H1 (cell line): ENCODE data around the gene POPDC3. TPM values are rescaled to one million over a fixed set of nuclear protein-coding genes. Genes with fewer than 3 reads are reported as not detected.

Experiments used
- CTCF ChIA-PET: fragments of 300-600 bp; sonication (Branson Sonifier 250); formaldehyde crosslinking; loops from one replicate; lab custom pipeline; 2021; ENCODE audit not compliant: partially characterized antibody; lab: Charles Lee
- POLR2A ChIA-PET: fragments of 300-600 bp; sonication (Branson Sonifier 250); formaldehyde crosslinking; loops from one replicate; lab custom pipeline; 2021; ENCODE audit warnings: inconsistent platforms; ENCODE audit not compliant: partially characterized antibody; lab: Charles Lee
- DNase-seq, 2 experiments: peaks; one replicate each; pipeline versions ENCODE4 v3.0.0 to v3.0.0-alpha.2; 2010 to 2022; ENCODE audit warnings: low spot score in 2 of 2, low read depth in 1 of 2, mixed read lengths in 1 of 2
- FAIRE-seq: peaks from 2 replicates; lab custom pipeline; 2011; peaks lifted over from hg19 to GRCh38; lab: Jason Lieb, UNC
- H2AFZ ChIP-seq: 2 replicates; pipeline ENCODE4 v1.8.1; 2012; ENCODE audit warnings: low read length, inconsistent platforms
- H2AK5ac ChIP-seq: 2 replicates; pipeline ENCODE4 v1.6.1; 2013; ENCODE audit warnings: low read depth, low read length
- H2BK120ac ChIP-seq: replicated peaks from 2 replicates; pipeline ENCODE3; 2013; ENCODE audit warnings: low read depth, low read length, inconsistent platforms
- H2BK12ac ChIP-seq: 2 replicates; pipeline ENCODE4 v1.6.1; 2013; ENCODE audit warnings: low read depth, low read length
- H2BK15ac ChIP-seq: 2 replicates; pipeline ENCODE4 v1.6.1; 2013; ENCODE audit warnings: low read length
- H2BK20ac ChIP-seq: 2 replicates; pipeline ENCODE4 v1.6.1; 2013; ENCODE audit warnings: low read length
- H2BK5ac ChIP-seq: 2 replicates; pipeline ENCODE4 v1.6.1; 2013; ENCODE audit warnings: low read depth, low read length
- H3K14ac ChIP-seq: 2 replicates; pipeline ENCODE4 v1.6.1; 2013; ENCODE audit warnings: inconsistent platforms; ENCODE audit not compliant: insufficient read length
- H3K18ac ChIP-seq: 2 replicates; pipeline ENCODE4 v1.6.1; 2013; ENCODE audit warnings: low read length; ENCODE audit errors: extremely low read depth
- H3K23ac ChIP-seq: 2 replicates; pipeline ENCODE4 v1.6.1; 2013; ENCODE audit warnings: inconsistent platforms; ENCODE audit not compliant: insufficient read length
- H3K23me2 ChIP-seq: 2 replicates; pipeline ENCODE4 v1.6.1; 2013; ENCODE audit warnings: low read depth, low read length
- H3K27ac ChIP-seq: 2 replicates; pipeline ENCODE4 v1.6.1; 2011; ENCODE audit warnings: low read depth, low read length, inconsistent platforms
- H3K27me3 ChIP-seq, 4 experiments: replicated peaks in 1 of 4; 1 replicate in 1 of 4; 2 replicates in 3 of 4; pipeline versions ENCODE4 v1.6.1 to v1.8.1; 2011 to 2013; ENCODE audit warnings: low read length in 3 of 4, mild to moderate bottlenecking in 3 of 4, inconsistent platforms in 2 of 4, mixed read lengths in 2 of 4, moderate library complexity in 1 of 4; ENCODE audit not compliant: control insufficient read depth in 3 of 4, insufficient read depth in 3 of 4; ENCODE audit errors: extremely low read depth in 1 of 4
- H3K36me3 ChIP-seq, 4 experiments: 2 replicates each; pipeline versions ENCODE4 v1.6.1 to v1.8.1; 2011 to 2013; ENCODE audit warnings: mild to moderate bottlenecking in 4 of 4, low read length in 3 of 4, moderate library complexity in 2 of 4, control low read depth in 1 of 4, inconsistent platforms in 1 of 4; ENCODE audit not compliant: insufficient read depth in 4 of 4, control insufficient read depth in 2 of 4
- H3K4ac ChIP-seq: replicated peaks from 2 replicates; pipeline ENCODE3; 2013; ENCODE audit warnings: low read length, low read depth, mixed read lengths, inconsistent platforms; ENCODE audit not compliant: insufficient read length
- H3K4me1 ChIP-seq, 4 experiments: replicated peaks in 1 of 4; 1 replicate in 1 of 4; 2 replicates in 3 of 4; pipeline versions ENCODE4 v1.6.1 to v1.8.1; 2011 to 2013; ENCODE audit warnings: low read length in 3 of 4, inconsistent platforms in 2 of 4, mixed read lengths in 1 of 4; ENCODE audit not compliant: insufficient read depth in 4 of 4, control insufficient read depth in 3 of 4
- H3K4me2 ChIP-seq, 2 experiments: 2 replicates each; pipeline versions ENCODE4 v1.6.1 to v1.8.1; 2011 to 2013; ENCODE audit warnings: low read depth in 2 of 2, low read length in 2 of 2, control low read depth in 1 of 2, inconsistent platforms in 1 of 2, mild to moderate bottlenecking in 1 of 2; ENCODE audit not compliant: insufficient read depth in 1 of 2
- H3K4me3 ChIP-seq, 4 experiments: fragments of 200-600, 300-600 bp in 1 of 4; sonication (generic), shearing (Covaris generic), sonication (Bioruptor Twin) in 1 of 4; 2 replicates each; pipeline versions ENCODE4 v1.5.1 to v1.8.1; 2011 to 2016; ENCODE audit warnings: low read length in 4 of 4, low read depth in 3 of 4, control low read depth in 2 of 4, inconsistent platforms in 2 of 4, mild to moderate bottlenecking in 2 of 4, mixed read lengths in 1 of 4, moderate library complexity in 1 of 4; ENCODE audit not compliant: insufficient read depth in 2 of 4; ENCODE audit errors: extremely low read depth in 1 of 4
- H3K56ac ChIP-seq: replicated peaks from 2 replicates; pipeline ENCODE3; 2013; ENCODE audit warnings: low read depth, mild to moderate bottlenecking, mixed read lengths, low read length, inconsistent platforms; ENCODE audit not compliant: insufficient read length
- H3K79me1 ChIP-seq: 2 replicates; pipeline ENCODE4 v1.6.1; 2013; ENCODE audit warnings: low read depth, low read length, control low read depth
- H3K79me2 ChIP-seq, 2 experiments: 2 replicates each; pipeline versions ENCODE4 v1.6.1 to v1.8.1; 2012 to 2013; ENCODE audit warnings: low read length in 2 of 2, mild to moderate bottlenecking in 2 of 2, inconsistent platforms in 1 of 2; ENCODE audit not compliant: insufficient read depth in 2 of 2, control insufficient read depth in 1 of 2
- H3K9ac ChIP-seq, 4 experiments: replicated peaks in 1 of 4; 1 replicate in 1 of 4; 2 replicates in 3 of 4; pipeline versions ENCODE4 v1.6.1 to v1.8.1; 2011 to 2013; ENCODE audit warnings: low read depth in 3 of 4, low read length in 3 of 4, control low read depth in 2 of 4, mild to moderate bottlenecking in 2 of 4, moderate library complexity in 2 of 4, inconsistent platforms in 1 of 4; ENCODE audit errors: extremely low read depth in 1 of 4
- H3K9me3 ChIP-seq, 2 experiments: 2 replicates each; pipeline versions ENCODE4 v1.6.1 to v1.8.1; 2012 to 2013; ENCODE audit warnings: mild to moderate bottlenecking in 2 of 2, moderate library complexity in 2 of 2, control low read depth in 1 of 2, inconsistent platforms in 1 of 2, low read depth in 1 of 2, low read length in 1 of 2, mixed read lengths in 1 of 2; ENCODE audit not compliant: insufficient read depth in 2 of 2
- H4K20me1 ChIP-seq, 2 experiments: replicated peaks in 1 of 2; 2 replicates each; pipeline versions ENCODE3 to v1.8.1; 2011 to 2013; ENCODE audit warnings: inconsistent platforms in 2 of 2, low read length in 2 of 2, mild to moderate bottlenecking in 1 of 2; ENCODE audit not compliant: insufficient read depth in 2 of 2, control insufficient read depth in 1 of 2
- H4K5ac ChIP-seq: 2 replicates; pipeline ENCODE4 v1.6.1; 2013; ENCODE audit warnings: low read length, low read depth, mixed read lengths, inconsistent platforms; ENCODE audit not compliant: insufficient read length
- H4K8ac ChIP-seq: 2 replicates; pipeline ENCODE4 v1.8.0; 2013; ENCODE audit warnings: mild to moderate bottlenecking, moderate library complexity, low read length, inconsistent platforms; ENCODE audit not compliant: insufficient read depth; ENCODE audit errors: extremely low read depth
- H4K91ac ChIP-seq: replicated peaks from 2 replicates; pipeline ENCODE3; 2013; ENCODE audit warnings: low read length, mixed read lengths, inconsistent platforms; ENCODE audit not compliant: insufficient read length
- CBX5 ChIP-seq: fragments of 300-800, 300-1000 bp; sonication (generic); IDR thresholded peaks from 2 replicates; pipeline ENCODE4 v1.7.1; 2016; ENCODE audit warnings: antibody characterized with exemption, low read length, low read depth
- GABPA ChIP-seq: IDR thresholded peaks from 2 replicates; pipeline ENCODE4 v1.6.1; 2011; ENCODE audit warnings: mild to moderate bottlenecking, low read length, moderate library complexity, borderline replicate concordance; ENCODE audit not compliant: insufficient read depth
- KDM4A ChIP-seq: IDR thresholded peaks from one replicate; pipeline ENCODE4 v1.7.1; 2012; ENCODE audit warnings: low read depth, mild to moderate bottlenecking, moderate library complexity, low read length, inconsistent platforms; ENCODE audit not compliant: severe bottlenecking
- TAF7 ChIP-seq: optimal IDR thresholded peaks from 2 replicates; pipeline ENCODE3; 2011; ENCODE audit warnings: low read depth, mild to moderate bottlenecking, inconsistent platforms, low read length, moderate library complexity, borderline replicate concordance
- WGBS, 2 experiments: shearing (Covaris generic) in 1 of 2; methylation state at CpG; one replicate each; pipeline versions ENCODE4 v1.1.6 to v1.1.7; 2013 to 2015; ENCODE audit warnings: low lambda C conversion rate in 2 of 2, mixed read lengths in 2 of 2, inconsistent platforms in 1 of 2, low coverage in 1 of 2, missing lambda C conversion rate in 1 of 2; ENCODE audit not compliant: insufficient replicate concordance in 2 of 2, insufficient coverage in 1 of 2, insufficient read length in 1 of 2; ENCODE audit errors: extremely low coverage in 1 of 2, missing lambda C conversion rate in 1 of 2; 5-methylcytosine and 5-hydroxymethylcytosine counted together
- polyA plus RNA-seq, 7 experiments: library from polyadenylated mRNA; depleted of rRNA in 3 of 7; stranded (reverse) in 5 of 7; unstranded in 2 of 7; fragments of >200 nt in 5 of 7; fragments of 200-250 nt in 2 of 7; gene quantifications; 1 replicate in 5 of 7; 2 replicates in 1 of 7; 4 replicates in 1 of 7; pipeline versions ENCODE4 v1.2.1 to v1.2.3, GENCODE V29; 2011 to 2013; ENCODE audit warnings: missing spikeins in 2 of 7, mixed read lengths in 2 of 7
- total RNA-seq: library from RNA; stranded (reverse); fragmentation: NEBNext Ultra II Directional; extraction: Animal tissue kit (Norgen Biotek cat#: 25700); gene quantifications from 2 replicates; pipeline ENCODE4 v1.2.1, GENCODE V29; 2021

The POPDC3 gene
- total and polyA plus RNA-seq, 2 of the 8 experiments (the other 6 are each of a cell fraction or from before 2014, with no cell fraction given) = 3.7 to 6.5 TPM

DNA sequence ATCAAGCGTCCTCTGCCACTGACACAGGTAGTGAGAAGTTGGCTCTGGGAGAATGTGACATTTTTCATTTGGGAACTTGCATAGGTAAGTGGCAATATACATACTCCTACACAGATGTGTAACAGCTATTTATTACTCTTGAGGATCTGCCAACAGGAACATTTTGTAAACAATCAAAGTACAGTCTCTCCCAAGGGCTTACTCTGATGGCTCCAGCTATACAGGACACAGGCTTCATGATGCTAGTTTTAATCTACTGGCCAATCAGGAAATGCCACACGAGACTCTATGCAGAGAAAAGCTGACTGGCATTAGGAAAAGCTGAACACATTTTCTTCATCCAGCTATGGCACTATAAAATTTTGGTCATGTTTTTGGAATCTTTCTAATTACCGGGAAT, 57.8 kb downstream of the POPDC3 start:
- H3K4me2 ChIP-seq = no peak overlapping the region
- no peak overlapping the region for H4K8ac ChIP-seq
- no peak overlapping the region for H2BK120ac ChIP-seq
- H3K4me1 ChIP-seq = peaks cover 0 to 6% (median 0%) of the 10 kb centered on the region in 4 experiments; a peak in 1 of 7 replicates
- no peak overlapping the region for H2BK12ac ChIP-seq
- no peaks in the 10 kb centered on the region for H4K20me1 ChIP-seq
- TF ChIP-seq KDM4A (no peak), CBX5 (no peak), GABPA (no peak), TAF7 (no peak)
- no peak overlapping the region for H2BK20ac ChIP-seq
- no peak overlapping the region for H3K23ac ChIP-seq
- ChIA-PET POLR2A (interaction anchor here (1.0 kb wide), 1 partner anchor 135 kb away, joined by 3 read pairs; no protein-coding TSS in a partner anchor), CTCF (interaction anchor here (0.7 to 2.2 kb wide), 8 partner anchors 9 to 199 kb away, joined by 3 to 7 read pairs (median 4); a partner anchor contains a TSS)
- H3K14ac ChIP-seq = no peak overlapping the region
- no peak for DNase-seq
- no peaks in the 10 kb centered on the region for H3K27me3 ChIP-seq
- FAIRE-seq = no peak
- no peak overlapping the region for H2AK5ac ChIP-seq
- H2BK5ac ChIP-seq = no peak overlapping the region
- no peak overlapping the region for H3K4me3 ChIP-seq
- H3K56ac ChIP-seq = no peak overlapping the region
- no peak overlapping the region for H2BK15ac ChIP-seq
- no peaks in the 10 kb centered on the region; a peak in 1 of 8 replicates for H3K36me3 ChIP-seq
- no peak overlapping the region for H3K18ac ChIP-seq
- no peak overlapping the region for H4K91ac ChIP-seq
- no peaks in the 10 kb centered on the region for H3K9me3 ChIP-seq
- no peak overlapping the region for H2AFZ ChIP-seq
- no peak overlapping the region; a peak in 1 of 7 replicates for H3K9ac ChIP-seq
- H3K27ac ChIP-seq = no peak overlapping the region
- H4K5ac ChIP-seq = no peak overlapping the region
- H3K23me2 ChIP-seq = no peaks in the 10 kb centered on the region; the same call in 1 of the 2 replicates
- no peaks in the 10 kb centered on the region for H3K79me2 ChIP-seq
- WGBS, 2 experiments = 83% methylated on average over 3 of the region's 3 CpGs; no CpG with 5 or more reads in 1 of the 2 experiments
- H3K4ac ChIP-seq = no peak overlapping the region
- H3K79me1 ChIP-seq = no peaks in the 10 kb centered on the region
